H9 (cell line): ENCODE measurements around the gene PDLIM3. TPM values are rescaled to one million over a fixed set of nuclear protein-coding genes. Genes with fewer than 3 reads are reported as not detected.

Experiments used
- DNase-seq: peaks from one replicate; pipeline ENCODE4 v3.0.0-alpha.2; 2017
- H2AFZ ChIP-seq: one replicate; pipeline ENCODE4 v1.6.1; 2013; ENCODE audit warnings: mild to moderate bottlenecking, low read length, control low read depth, moderate library complexity
- H2AK5ac ChIP-seq: 2 replicates; pipeline ENCODE4 v1.6.1; 2013; ENCODE audit warnings: low read length, control low read depth, mixed read lengths; ENCODE audit not compliant: insufficient read length
- H2BK120ac ChIP-seq: one replicate; pipeline ENCODE4 v1.6.1; 2013; ENCODE audit warnings: low read depth, mild to moderate bottlenecking, low read length, control low read depth, inconsistent platforms; ENCODE audit not compliant: poor library complexity, severe bottlenecking
- H2BK12ac ChIP-seq: 2 replicates; pipeline ENCODE4 v1.6.1; 2013; ENCODE audit warnings: low read length, control low read depth, mixed read lengths, low read depth; ENCODE audit not compliant: insufficient read length
- H2BK15ac ChIP-seq: 2 replicates; pipeline ENCODE4 v1.6.1; 2013; ENCODE audit warnings: low read depth, low read length, control low read depth
- H2BK20ac ChIP-seq: one replicate; pipeline ENCODE4 v1.6.1; 2013; ENCODE audit warnings: low read depth, mild to moderate bottlenecking, low read length, control low read depth, inconsistent platforms; ENCODE audit not compliant: poor library complexity, severe bottlenecking
- H2BK5ac ChIP-seq: 2 replicates; pipeline ENCODE4 v1.6.1; 2013; ENCODE audit warnings: low read length, control low read depth, mixed read lengths; ENCODE audit not compliant: insufficient read length
- H3K14ac ChIP-seq: 2 replicates; pipeline ENCODE4 v1.6.1; 2013; ENCODE audit warnings: low read length, control low read depth; ENCODE audit not compliant: insufficient read depth
- H3K18ac ChIP-seq: 2 replicates; pipeline ENCODE4 v1.6.1; 2013; ENCODE audit warnings: low read depth, mild to moderate bottlenecking, mixed read lengths, low read length, control low read depth; ENCODE audit not compliant: insufficient read length
- H3K23ac ChIP-seq: 2 replicates; pipeline ENCODE4 v1.6.1; 2013; ENCODE audit warnings: low read length, control low read depth, mixed read lengths, low read depth; ENCODE audit not compliant: insufficient read length
- H3K23me2 ChIP-seq: 2 replicates; pipeline ENCODE4 v1.6.1; 2013; ENCODE audit warnings: low read depth, mild to moderate bottlenecking, mixed read lengths, low read length, control low read depth; ENCODE audit not compliant: insufficient read length, poor library complexity, severe bottlenecking
- H3K27ac ChIP-seq: 2 replicates; pipeline ENCODE4 v1.5.1; 2013; ENCODE audit warnings: low read length, control low read depth, mixed read lengths, low read depth; ENCODE audit not compliant: insufficient read length
- H3K27me3 ChIP-seq: 2 replicates; pipeline ENCODE4 v1.6.1; 2013; ENCODE audit warnings: low read length, control low read depth, inconsistent platforms; ENCODE audit not compliant: insufficient read depth
- H3K4ac ChIP-seq: 2 replicates; pipeline ENCODE4 v1.6.1; 2013; ENCODE audit warnings: low read depth, mild to moderate bottlenecking, control low read depth, inconsistent platforms, low read length, moderate library complexity
- H3K4me1 ChIP-seq: 2 replicates; pipeline ENCODE4 v1.6.1; 2013; ENCODE audit warnings: low read length, control low read depth, inconsistent platforms; ENCODE audit not compliant: insufficient read depth
- H3K4me2 ChIP-seq: 2 replicates; pipeline ENCODE4 v1.6.1; 2013; ENCODE audit warnings: low read length, control low read depth, mixed read lengths; ENCODE audit not compliant: insufficient read length, insufficient read depth
- H3K56ac ChIP-seq: 2 replicates; pipeline ENCODE4 v1.6.1; 2013; ENCODE audit warnings: low read depth, mild to moderate bottlenecking, mixed read lengths, low read length, control low read depth; ENCODE audit not compliant: insufficient read length
- H3K79me1 ChIP-seq: 2 replicates; pipeline ENCODE4 v1.6.1; 2013; ENCODE audit warnings: low read depth, mild to moderate bottlenecking, moderate library complexity, low read length, control low read depth, inconsistent platforms; ENCODE audit not compliant: insufficient read depth, poor library complexity, severe bottlenecking
- H3K79me2 ChIP-seq: 2 replicates; pipeline ENCODE4 v1.6.1; 2013; ENCODE audit warnings: low read length, control low read depth, inconsistent platforms; ENCODE audit not compliant: insufficient read depth
- H3K9ac ChIP-seq: 2 replicates; pipeline ENCODE4 v1.6.1; 2013; ENCODE audit warnings: low read length, control low read depth, mixed read lengths; ENCODE audit not compliant: insufficient read length; ENCODE audit errors: extremely low read depth
- H3K9me3 ChIP-seq: one replicate; pipeline ENCODE4 v1.6.1; 2013; ENCODE audit warnings: low read depth, low read length, inconsistent platforms; ENCODE audit not compliant: control insufficient read depth
- H3T11ph ChIP-seq: one replicate; pipeline ENCODE4 v1.6.1; 2013; ENCODE audit warnings: mild to moderate bottlenecking, low read length, control low read depth, inconsistent platforms
- H4K20me1 ChIP-seq: one replicate; pipeline ENCODE4 v1.6.1; 2013; ENCODE audit not compliant: control insufficient read depth, insufficient read length, insufficient read depth
- H4K5ac ChIP-seq: 2 replicates; pipeline ENCODE4 v1.6.1; 2013; ENCODE audit warnings: low read depth, mild to moderate bottlenecking, mixed read lengths, low read length, control low read depth; ENCODE audit not compliant: insufficient read length
- H4K8ac ChIP-seq: replicated peaks from 2 replicates; pipeline ENCODE4 v1.6.1; 2013; ENCODE audit warnings: low read length, control low read depth, mixed read lengths, low read depth; ENCODE audit not compliant: insufficient read length
- H4K91ac ChIP-seq: 2 replicates; pipeline ENCODE4 v1.6.1; 2013; ENCODE audit warnings: low read depth, mild to moderate bottlenecking, moderate library complexity, mixed read lengths, low read length, control low read depth; ENCODE audit not compliant: insufficient read length
- H3K27ac Mint-ChIP-seq, 3 experiments: 2 replicates in 2 of 3; 3 replicates in 1 of 3; pipeline ENCODE4 v1.8.0; 2020 to 2021; ENCODE audit warnings: mixed read lengths in 3 of 3, mild to moderate bottlenecking in 1 of 3, moderate library complexity in 1 of 3
- H3K27me3 Mint-ChIP-seq: 2 replicates; pipeline ENCODE4 v1.8.0; 2021; ENCODE audit warnings: low read depth, mild to moderate bottlenecking, moderate library complexity, mixed read lengths
- H3K36me3 Mint-ChIP-seq, 3 experiments: 2 replicates in 2 of 3; 3 replicates in 1 of 3; pipeline ENCODE4 v1.8.0; 2020 to 2021; ENCODE audit warnings: low read depth in 3 of 3, mixed read lengths in 3 of 3; ENCODE audit not compliant: insufficient read depth in 1 of 3
- H3K4me1 Mint-ChIP-seq, 2 experiments: 2 replicates each; pipeline ENCODE4 v1.8.0; 2020; ENCODE audit warnings: mixed read lengths in 2 of 2
- H3K4me3 Mint-ChIP-seq, 2 experiments: 2 replicates in 1 of 2; 3 replicates in 1 of 2; pipeline ENCODE4 v1.8.0; 2020 to 2021; ENCODE audit warnings: mild to moderate bottlenecking in 2 of 2, mixed read lengths in 2 of 2, moderate library complexity in 1 of 2
- H3K9me3 Mint-ChIP-seq, 2 experiments: 2 replicates in 1 of 2; 3 replicates in 1 of 2; pipeline ENCODE4 v1.8.0; 2020; ENCODE audit warnings: mild to moderate bottlenecking in 2 of 2, mixed read lengths in 2 of 2, moderate library complexity in 1 of 2
- WGBS: extraction: QIAGEN DNeasy Blood & Tissue Kit; methylation state at CpG from one replicate; pipeline ENCODE4 v1.1.7; 2013; ENCODE audit warnings: missing lambda C conversion rate, low lambda C conversion rate, mixed read lengths; ENCODE audit not compliant: insufficient read length; ENCODE audit errors: extremely low coverage; 5-methylcytosine and 5-hydroxymethylcytosine counted together
- total RNA-seq: library from RNA; stranded (reverse); gene quantifications from 2 replicates; pipeline ENCODE4 v1.2.1, GENCODE V29; 2021
- TF ChIP-seq, protein P1 (sequence below): fragments of 200-600 bp; sonication (generic); conservative IDR thresholded peaks from 3 replicates; pipeline ENCODE4 v1.8.0; 2021; ENCODE audit warnings: antibody characterized with exemption, mild to moderate bottlenecking

Gene PDLIM3
- total RNA-seq, 1 experiment from 2014 or later: 12.0 TPM

GRCh38 chr4:185538806-185539205 is 3.5 kb upstream of the PDLIM3 start:
- H3K4me1 ChIP-seq: no peaks in the 10 kb centered on the region; the same call in 1 of the 2 replicates
- H2BK15ac ChIP-seq: no peak overlapping the region
- Mint-ChIP-seq H3K36me3 (peaks cover 0 to 1% (median 0%) of the 10 kb centered on the region in 3 experiments; a peak in 1 of 7 replicates), H3K9me3 (no peaks in the 10 kb centered on the region), H3K27me3 (peaks cover 36% of the 10 kb centered on the region), H3K4me3 (no peak overlapping the region), H3K27ac (no peak overlapping the region), H3K4me1 (peaks cover 21 to 23% of the 10 kb centered on the region in 2 experiments)
- DNase-seq: no peak
- H3K4me2 ChIP-seq: no peak overlapping the region
- H2BK12ac ChIP-seq: no peak overlapping the region
- no peaks in the 10 kb centered on the region for H3K79me1 ChIP-seq
- H3K14ac ChIP-seq: no peak overlapping the region
- no peak overlapping the region for H2AFZ ChIP-seq
- TF ChIP-seq, protein P1, sequence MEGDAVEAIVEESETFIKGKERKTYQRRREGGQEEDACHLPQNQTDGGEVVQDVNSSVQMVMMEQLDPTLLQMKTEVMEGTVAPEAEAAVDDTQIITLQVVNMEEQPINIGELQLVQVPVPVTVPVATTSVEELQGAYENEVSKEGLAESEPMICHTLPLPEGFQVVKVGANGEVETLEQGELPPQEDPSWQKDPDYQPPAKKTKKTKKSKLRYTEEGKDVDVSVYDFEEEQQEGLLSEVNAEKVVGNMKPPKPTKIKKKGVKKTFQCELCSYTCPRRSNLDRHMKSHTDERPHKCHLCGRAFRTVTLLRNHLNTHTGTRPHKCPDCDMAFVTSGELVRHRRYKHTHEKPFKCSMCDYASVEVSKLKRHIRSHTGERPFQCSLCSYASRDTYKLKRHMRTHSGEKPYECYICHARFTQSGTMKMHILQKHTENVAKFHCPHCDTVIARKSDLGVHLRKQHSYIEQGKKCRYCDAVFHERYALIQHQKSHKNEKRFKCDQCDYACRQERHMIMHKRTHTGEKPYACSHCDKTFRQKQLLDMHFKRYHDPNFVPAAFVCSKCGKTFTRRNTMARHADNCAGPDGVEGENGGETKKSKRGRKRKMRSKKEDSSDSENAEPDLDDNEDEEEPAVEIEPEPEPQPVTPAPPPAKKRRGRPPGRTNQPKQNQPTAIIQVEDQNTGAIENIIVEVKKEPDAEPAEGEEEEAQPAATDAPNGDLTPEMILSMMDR: no peak
- no peaks in the 10 kb centered on the region for H3K79me2 ChIP-seq
- no peaks in the 10 kb centered on the region for H3K9me3 ChIP-seq
- no peak overlapping the region for H3K4ac ChIP-seq
- no peak overlapping the region for H3K27ac ChIP-seq
- no peak overlapping the region for H2AK5ac ChIP-seq
- H3K27me3 ChIP-seq: no peaks in the 10 kb centered on the region; the same call in 1 of the 2 replicates
- H3K23me2 ChIP-seq: peaks cover 4% of the 10 kb centered on the region
- no peak overlapping the region for H3T11ph ChIP-seq
- H4K8ac ChIP-seq: no peak overlapping the region
- H4K5ac ChIP-seq: no peak overlapping the region
- H3K56ac ChIP-seq: no peak overlapping the region
- H2BK120ac ChIP-seq: no peak overlapping the region
- WGBS: no CpG with 5 or more reads among the region's 1 CpG
- no peak overlapping the region for H4K91ac ChIP-seq
- H2BK20ac ChIP-seq: no peak overlapping the region
- H2BK5ac ChIP-seq: no peak overlapping the region
- no peak overlapping the region for H3K9ac ChIP-seq
- no peak overlapping the region for H3K18ac ChIP-seq
- H3K23ac ChIP-seq: no peak overlapping the region
- H4K20me1 ChIP-seq: no peaks in the 10 kb centered on the region
